NCI-H2227 treated with DMSO at 0.1 percent for 48 hours (cell line): ENCODE results near the gene TMEM231.

Source experiments
- DNase-seq: peaks from one replicate; lab custom pipeline; 2025; lab: John Stamatoyannopoulos, UW

The TMEM231 gene

DNA sequence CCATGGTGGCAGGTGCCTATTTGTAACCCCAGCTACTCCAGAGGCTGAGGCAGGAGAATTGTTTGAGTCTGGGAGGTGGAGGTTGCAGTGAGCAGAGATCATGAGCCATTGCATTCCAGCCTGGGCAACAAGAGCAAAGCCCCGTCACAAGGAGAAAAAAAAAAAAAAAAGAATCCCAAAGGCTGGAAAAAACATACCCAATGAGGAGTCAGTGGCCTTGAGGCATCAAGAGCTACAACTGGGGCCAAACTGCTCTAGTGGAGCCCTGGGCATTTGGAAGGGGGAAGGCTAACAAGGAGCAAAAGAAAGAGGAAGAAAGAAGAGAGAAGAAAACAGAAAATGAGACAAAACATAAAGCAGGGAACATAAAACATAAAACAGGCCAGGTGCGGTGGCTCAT, 67.7 kb downstream of the TMEM231 start:
- no peak for DNase-seq
